Measurements from ENCODE around the gene VPS16. TPM values are rescaled to one million over a fixed set of nuclear protein-coding genes. Genes with fewer than 3 reads are reported as not detected.

Gene VPS16
- total and polyA plus RNA-seq, 2 of the 4 experiments (the other 2 are of a cell fraction) = 38.7 to 48.0 TPM

DNA sequence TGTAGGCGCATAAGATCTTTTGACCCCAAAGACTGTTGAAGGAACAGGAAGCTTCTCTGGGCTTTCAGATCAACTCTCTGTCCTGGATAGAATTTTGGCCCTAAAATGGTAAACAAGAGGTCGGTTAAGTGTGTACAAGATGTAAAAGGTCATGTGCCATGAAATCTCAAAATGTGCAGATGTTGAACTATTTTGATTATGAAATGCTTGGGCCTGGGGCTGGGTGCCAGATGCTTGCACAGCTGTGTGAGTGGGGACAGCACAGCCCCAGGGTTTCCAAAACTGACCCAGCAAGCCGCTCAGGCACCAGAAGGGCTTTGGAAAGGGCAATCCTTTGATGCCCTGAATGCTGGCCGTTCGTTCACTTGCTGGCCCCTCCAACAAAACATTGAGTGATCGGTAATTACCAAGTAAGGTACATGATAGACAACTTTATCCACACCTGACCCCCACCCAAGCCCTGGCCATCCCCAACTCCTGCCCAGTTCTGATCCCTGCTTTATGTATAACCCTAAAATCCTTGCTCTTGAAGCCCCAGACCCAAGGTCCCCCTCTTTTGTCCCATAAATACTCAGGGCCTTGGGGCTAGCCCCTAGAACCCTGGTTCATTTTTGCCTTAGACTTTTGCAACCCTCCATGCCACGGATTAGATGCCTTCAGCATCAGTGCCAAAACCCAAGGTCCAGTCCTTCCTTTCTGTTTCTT lies 22.5 kb upstream of the VPS16 start:
- Histone ChIP-seq H3K9ac (ENCODE audit: low read depth, low read length) (no peak overlapping the region), H2BK5ac (ENCODE audit: low read depth, low read length, poor library complexity, severe bottlenecking) (no peak overlapping the region), H3K27me3 (ENCODE audit: control insufficient read depth, insufficient read depth, low read length) (no peaks in the 10 kb centered on the region), H4K8ac (ENCODE audit: low read depth in 2 of 2, low read length in 2 of 2) (no peak overlapping the region), H3K79me1 (ENCODE audit: low read depth in 1 of 2, low read length in 2 of 2) (0 out of 4 replicates have a peak, but pooled peaks cover 0 to 5% of the 10 kb centered on the region in 2 experiments), H4K91ac (ENCODE audit: insufficient read depth, low read depth, low read length) (peak overlapping the region; percentile 81; the same call in 1 of the 2 replicates), H3K4me1 (ENCODE audit: control insufficient read depth, insufficient read depth, low read length) (peaks cover 38% of the 10 kb centered on the region), H3K56ac (ENCODE audit: extremely low read depth, insufficient read depth, low read length) (no peak overlapping the region), H2BK120ac (ENCODE audit: low read depth, low read length) (peak overlapping the region; percentile 80), H2AK9ac (replicated peaks; ENCODE audit: low read depth, low read length, poor library complexity) (peak overlapping the region; percentile 62), H2BK20ac (ENCODE audit: low read depth, low read length) (peak overlapping the region; percentile 32), H3K9me1 (ENCODE audit: insufficient read depth, low read length) (peaks cover 28% of the 10 kb centered on the region), H3K14ac (replicated peaks; ENCODE audit: low read depth, low read length) (0 out of 2 replicates have a peak overlapping the region, but pooled peaks have one; percentile 8), H3K18ac (ENCODE audit: low read depth, low read length) (no peak overlapping the region; the same call in 1 of the 2 replicates), H3K4me2 (ENCODE audit: low read depth, low read length) (no peak overlapping the region), H2BK15ac (ENCODE audit: low read depth, low read length) (peak overlapping the region; percentile 86; the same call in 2 of the 3 replicates), H3K36me3 (ENCODE audit: control insufficient read depth, insufficient read depth, low read length) (no peaks in the 10 kb centered on the region), H4K20me1 (ENCODE audit: insufficient read depth, low read length) (no peaks in the 10 kb centered on the region), H3K4me3 (ENCODE audit: insufficient read depth, low read depth, low read length) (no peak overlapping the region), H2AK5ac (ENCODE audit: low read depth, low read length) (peak overlapping the region; percentile 92; the same call in 1 of the 2 replicates), H3K4ac (ENCODE audit: low read depth, low read length) (peak overlapping the region; percentile 63), H3K23ac (ENCODE audit: low read depth, low read length) (no peak overlapping the region), H4K5ac (ENCODE audit: low read depth, low read length) (no peak overlapping the region; the same call in 1 of the 2 replicates), H3K9me3 (ENCODE audit: control insufficient read depth, insufficient read depth, low read length) (no peaks in the 10 kb centered on the region), H3K27ac (ENCODE audit: insufficient read depth, low read length) (no peak overlapping the region), H2AFZ (replicated peaks; ENCODE audit: low read length, poor library complexity) (no peak overlapping the region)
- no peak for TF ChIP-seq POLR2A (IDR thresholded peaks at IDR 0.05; ENCODE audit: low read depth, low read length)
- TF ChIP-seq RCOR1 (IDR thresholded peaks at IDR 0.05; ENCODE audit: insufficient replicate concordance, low read length) = no peak
- TF ChIP-seq CEBPB (IDR thresholded peaks at IDR 0.05; ENCODE audit: low read depth, low read length) = no peak
- no peak for TF ChIP-seq BHLHE40 (IDR thresholded peaks at IDR 0.05; ENCODE audit: low read depth, low read length)
- TF ChIP-seq MAZ (IDR thresholded peaks at IDR 0.05; ENCODE audit: borderline replicate concordance, low read depth, low read length) = no peak
- no peak for TF ChIP-seq RFX5 (IDR thresholded peaks at IDR 0.05; ENCODE audit: low read depth, low read length)
- no peak for TF ChIP-seq RAD21 (IDR thresholded peaks at IDR 0.05; ENCODE audit: low read length)
- TF ChIP-seq CTCF (conservative IDR thresholded peaks at IDR 0.05; ENCODE audit: low read depth, low read length) = no peak
- TF ChIP-seq, protein P1, sequence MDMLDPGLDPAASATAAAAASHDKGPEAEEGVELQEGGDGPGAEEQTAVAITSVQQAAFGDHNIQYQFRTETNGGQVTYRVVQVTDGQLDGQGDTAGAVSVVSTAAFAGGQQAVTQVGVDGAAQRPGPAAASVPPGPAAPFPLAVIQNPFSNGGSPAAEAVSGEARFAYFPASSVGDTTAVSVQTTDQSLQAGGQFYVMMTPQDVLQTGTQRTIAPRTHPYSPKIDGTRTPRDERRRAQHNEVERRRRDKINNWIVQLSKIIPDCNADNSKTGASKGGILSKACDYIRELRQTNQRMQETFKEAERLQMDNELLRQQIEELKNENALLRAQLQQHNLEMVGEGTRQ (IDR thresholded peaks at IDR 0.05; ENCODE audit: low read depth, low read length) = no peak
- TF ChIP-seq CHD1 (IDR thresholded peaks at IDR 0.05; ENCODE audit: low read depth, low read length) = no peak
- no peak for TF ChIP-seq MAFK (IDR thresholded peaks at IDR 0.05; ENCODE audit: low read depth, low read length)
- no peak for TF ChIP-seq SMC3 (IDR thresholded peaks at IDR 0.05; ENCODE audit: low read depth, low read length)
- dilution Hi-C loops (cut with HindIII; ENCODE audit: low sequenced_read_pairs, unreplicated experiment) (no loop called here), intact Hi-C loops (cut with micrococcal nuclease) (no loop called here), in situ Hi-C loops (cut with MboI; ENCODE audit: low sequenced_read_pairs) (loop anchor here (25.0 kb wide), 1 partner anchor 706 kb away; the partner anchor contains the start of gene STK35)
- DNase-seq (no peak), ATAC-seq (ENCODE audit: low read depth) (no peak)
- no TSS peak for BruUV-seq (replicated peaks)
- WGBS, 2 experiments (ENCODE audit: extremely low coverage in 2 of 2, insufficient read length in 1 of 2) = 69% methylated on average over 3 of the region's 7 CpGs; no CpG with 5 or more reads in 1 of the 2 experiments
- ChIA-PET CTCF (no interaction called here), POLR2A (ENCODE audit: unreplicated experiment) (no interaction called here)
